Measurements from ENCODE around the gene YWHAE. TPM values are rescaled to one million over a fixed set of nuclear protein-coding genes. Genes with fewer than 3 reads are reported as not detected.
A peak's percentile ranks its signal among the peaks of the same experiment; 100 is the strongest.

Gene YWHAE
- total and polyA plus RNA-seq, 9 of the 15 experiments (the other 6 are each of a cell fraction or from before 2014, with no cell fraction given) = 184 to 727 (median 448) TPM

DNA sequence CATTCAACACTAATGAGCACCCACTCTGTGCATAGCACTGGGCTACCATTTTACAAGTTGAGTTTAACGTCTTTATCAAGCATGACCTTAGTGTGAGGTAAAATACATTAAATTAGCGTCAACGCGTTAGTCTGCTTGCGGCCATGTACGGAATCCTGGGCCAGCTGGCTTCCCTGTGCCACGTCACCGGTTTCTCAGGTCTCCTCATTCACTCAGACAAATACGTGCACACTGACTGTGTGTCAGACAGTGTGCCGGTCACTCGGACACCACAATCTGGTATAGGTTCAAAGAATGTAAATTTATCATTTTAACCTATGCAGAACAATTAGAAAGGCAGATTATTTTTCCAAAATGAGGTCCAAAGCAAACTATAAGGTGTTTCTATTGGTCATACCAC is 21.4 kb upstream of the YWHAE start:
- DNase-seq (ENCODE audit: extremely low read depth in 1 of 4, low spot score in 3 of 4) (no peak), FAIRE-seq (no peak), ATAC-seq (no peak)
- H3K36me3 ChIP-seq (ENCODE audit: control insufficient read depth, insufficient read depth, low read length) = peaks cover 45% of the 10 kb centered on the region; the same call in 2 of the 3 replicates
- intact Hi-C loops (cut with micrococcal nuclease) = no loop called here
- no peak overlapping the region for H3K4me3 ChIP-seq
- in situ Hi-C loops (cut with MboI) = no loop called here
- H3K4me2 ChIP-seq (ENCODE audit: insufficient read depth, low read length) = no peak overlapping the region
- H3K79me2 ChIP-seq (ENCODE audit: control insufficient read depth, insufficient read depth, low read length) = peaks cover 10% of the 10 kb centered on the region; the same call in 2 of the 3 replicates
- 93% methylated on average over 10 of the region's 11 CpGs for WGBS (ENCODE audit: insufficient coverage, low coverage, missing lambda C conversion rate)
- no peak overlapping the region for H3K27ac ChIP-seq (ENCODE audit: extremely low read depth, low read depth, low read length)
- H4K20me1 ChIP-seq (replicated peaks; ENCODE audit: control insufficient read depth, insufficient read depth, low read length) = no peaks in the 10 kb centered on the region; the same call in none of the 2 replicates
- CTCF ChIA-PET (ENCODE audit: low intra/inter-chr PET ratio) = no interaction called here
- no peak for TF ChIP-seq BMI1 (IDR thresholded peaks at IDR 0.05; ENCODE audit: low read length)
- no peak for TF ChIP-seq ZNF583 (CRISPR knock-in tag; IDR thresholded peaks at IDR 0.05)
- TF ChIP-seq, protein P1, sequence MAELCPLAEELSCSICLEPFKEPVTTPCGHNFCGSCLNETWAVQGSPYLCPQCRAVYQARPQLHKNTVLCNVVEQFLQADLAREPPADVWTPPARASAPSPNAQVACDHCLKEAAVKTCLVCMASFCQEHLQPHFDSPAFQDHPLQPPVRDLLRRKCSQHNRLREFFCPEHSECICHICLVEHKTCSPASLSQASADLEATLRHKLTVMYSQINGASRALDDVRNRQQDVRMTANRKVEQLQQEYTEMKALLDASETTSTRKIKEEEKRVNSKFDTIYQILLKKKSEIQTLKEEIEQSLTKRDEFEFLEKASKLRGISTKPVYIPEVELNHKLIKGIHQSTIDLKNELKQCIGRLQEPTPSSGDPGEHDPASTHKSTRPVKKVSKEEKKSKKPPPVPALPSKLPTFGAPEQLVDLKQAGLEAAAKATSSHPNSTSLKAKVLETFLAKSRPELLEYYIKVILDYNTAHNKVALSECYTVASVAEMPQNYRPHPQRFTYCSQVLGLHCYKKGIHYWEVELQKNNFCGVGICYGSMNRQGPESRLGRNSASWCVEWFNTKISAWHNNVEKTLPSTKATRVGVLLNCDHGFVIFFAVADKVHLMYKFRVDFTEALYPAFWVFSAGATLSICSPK (IDR thresholded peaks at IDR 0.05; ENCODE audit: borderline replicate concordance) = no peak
- no peak for TF ChIP-seq TRIM28 (IDR thresholded peaks at IDR 0.05)
- TF ChIP-seq DPF2 (IDR thresholded peaks at IDR 0.05) = no peak
- no peak for TF ChIP-seq ZNF766 (CRISPR knock-in tag; conservative IDR thresholded peaks at IDR 0.05)
- TF ChIP-seq, protein P2, sequence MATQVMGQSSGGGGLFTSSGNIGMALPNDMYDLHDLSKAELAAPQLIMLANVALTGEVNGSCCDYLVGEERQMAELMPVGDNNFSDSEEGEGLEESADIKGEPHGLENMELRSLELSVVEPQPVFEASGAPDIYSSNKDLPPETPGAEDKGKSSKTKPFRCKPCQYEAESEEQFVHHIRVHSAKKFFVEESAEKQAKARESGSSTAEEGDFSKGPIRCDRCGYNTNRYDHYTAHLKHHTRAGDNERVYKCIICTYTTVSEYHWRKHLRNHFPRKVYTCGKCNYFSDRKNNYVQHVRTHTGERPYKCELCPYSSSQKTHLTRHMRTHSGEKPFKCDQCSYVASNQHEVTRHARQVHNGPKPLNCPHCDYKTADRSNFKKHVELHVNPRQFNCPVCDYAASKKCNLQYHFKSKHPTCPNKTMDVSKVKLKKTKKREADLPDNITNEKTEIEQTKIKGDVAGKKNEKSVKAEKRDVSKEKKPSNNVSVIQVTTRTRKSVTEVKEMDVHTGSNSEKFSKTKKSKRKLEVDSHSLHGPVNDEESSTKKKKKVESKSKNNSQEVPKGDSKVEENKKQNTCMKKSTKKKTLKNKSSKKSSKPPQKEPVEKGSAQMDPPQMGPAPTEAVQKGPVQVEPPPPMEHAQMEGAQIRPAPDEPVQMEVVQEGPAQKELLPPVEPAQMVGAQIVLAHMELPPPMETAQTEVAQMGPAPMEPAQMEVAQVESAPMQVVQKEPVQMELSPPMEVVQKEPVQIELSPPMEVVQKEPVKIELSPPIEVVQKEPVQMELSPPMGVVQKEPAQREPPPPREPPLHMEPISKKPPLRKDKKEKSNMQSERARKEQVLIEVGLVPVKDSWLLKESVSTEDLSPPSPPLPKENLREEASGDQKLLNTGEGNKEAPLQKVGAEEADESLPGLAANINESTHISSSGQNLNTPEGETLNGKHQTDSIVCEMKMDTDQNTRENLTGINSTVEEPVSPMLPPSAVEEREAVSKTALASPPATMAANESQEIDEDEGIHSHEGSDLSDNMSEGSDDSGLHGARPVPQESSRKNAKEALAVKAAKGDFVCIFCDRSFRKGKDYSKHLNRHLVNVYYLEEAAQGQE (IDR thresholded peaks at IDR 0.05; ENCODE audit: borderline replicate concordance) = no peak
- TF ChIP-seq, protein P2 (CRISPR knock-in tag; IDR thresholded peaks at IDR 0.05; ENCODE audit: low read depth) = no peak
- no peak for TF ChIP-seq ZNF121 (CRISPR knock-in tag; conservative IDR thresholded peaks at IDR 0.05)
- no peak for TF ChIP-seq RFX1 (IDR thresholded peaks at IDR 0.05)
- TF ChIP-seq, protein P3, sequence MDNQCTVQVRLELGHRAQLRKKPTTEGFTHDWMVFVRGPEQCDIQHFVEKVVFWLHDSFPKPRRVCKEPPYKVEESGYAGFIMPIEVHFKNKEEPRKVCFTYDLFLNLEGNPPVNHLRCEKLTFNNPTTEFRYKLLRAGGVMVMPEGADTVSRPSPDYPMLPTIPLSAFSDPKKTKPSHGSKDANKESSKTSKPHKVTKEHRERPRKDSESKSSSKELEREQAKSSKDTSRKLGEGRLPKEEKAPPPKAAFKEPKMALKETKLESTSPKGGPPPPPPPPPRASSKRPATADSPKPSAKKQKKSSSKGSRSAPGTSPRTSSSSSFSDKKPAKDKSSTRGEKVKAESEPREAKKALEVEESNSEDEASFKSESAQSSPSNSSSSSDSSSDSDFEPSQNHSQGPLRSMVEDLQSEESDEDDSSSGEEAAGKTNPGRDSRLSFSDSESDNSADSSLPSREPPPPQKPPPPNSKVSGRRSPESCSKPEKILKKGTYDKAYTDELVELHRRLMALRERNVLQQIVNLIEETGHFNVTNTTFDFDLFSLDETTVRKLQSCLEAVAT (IDR thresholded peaks at IDR 0.05) = no peak
- POLR2A ChIA-PET = no interaction called here
- no peaks in the 10 kb centered on the region for H3K4me1 ChIP-seq (replicated peaks in 1 of 2; ENCODE audit: control insufficient read depth in 2 of 2, insufficient read depth in 2 of 2, low read length in 2 of 2)
- no peak overlapping the region for H3K9ac ChIP-seq (ENCODE audit: insufficient read depth in 1 of 2, low read depth in 2 of 2, low read length in 2 of 2)
- no peaks in the 10 kb centered on the region for H3K27me3 ChIP-seq (ENCODE audit: control insufficient read depth in 2 of 2, insufficient read depth in 2 of 2, low read length in 2 of 2)
- H2AFZ ChIP-seq (ENCODE audit: low read depth, low read length) = no peak overlapping the region
- H3K9me3 ChIP-seq (replicated peaks; ENCODE audit: control insufficient read depth, insufficient read depth, low read depth, low read length) = no peaks in the 10 kb centered on the region
- no peaks in the 10 kb centered on the region for H3K9me1 ChIP-seq (ENCODE audit: control insufficient read depth, insufficient read depth, low read length)
- TSS peak; percentile 49 for BruUV-seq (replicated peaks)

Data from K562 (cell line).